ENCODE results near the gene CTXND1. TPM values are rescaled to one million over a fixed set of nuclear protein-coding genes. Genes with fewer than 3 reads are reported as not detected.

The CTXND1 gene
- total RNA-seq, 2 experiments from 2014 or later = not detected

DNA sequence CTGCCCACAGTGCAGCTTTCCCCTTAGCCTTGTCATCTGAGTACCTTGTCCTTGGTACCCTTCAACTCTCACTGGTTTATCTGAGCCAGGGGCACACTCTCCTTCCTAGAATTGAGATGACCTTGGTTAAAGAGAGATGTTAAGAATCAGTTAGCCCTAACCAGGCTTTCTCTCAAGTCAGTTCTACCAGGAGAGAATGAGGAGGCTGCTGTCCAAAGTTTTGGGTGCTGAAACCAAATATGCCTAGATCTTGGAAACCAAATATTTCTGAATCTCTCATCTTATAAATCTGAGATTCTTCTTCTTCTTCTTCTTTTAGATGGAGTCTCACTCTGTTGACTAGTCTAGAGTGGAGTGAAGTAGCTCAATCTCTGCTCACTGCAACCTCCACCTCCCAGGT lies 12.0 kb upstream of the CTXND1 start:
- ChIA-PET POLR2A (interaction anchor here (0.5 kb wide), 1 partner anchor 12 kb away, joined by 5 read pairs; no protein-coding TSS in a partner anchor), CTCF (ENCODE audit: unreplicated experiment) (no interaction called here)
- no peak overlapping the region for H3K4me3 ChIP-seq (ENCODE audit: low read depth, low read length, poor library complexity, severe bottlenecking)
- H2AFZ ChIP-seq (ENCODE audit: low read length) = no peak overlapping the region
- no peak for DNase-seq (ENCODE audit: low spot score)
- H3K9me2 ChIP-seq (ENCODE audit: insufficient read depth, low read length) = no peaks in the 10 kb centered on the region
- H3K4me2 ChIP-seq (ENCODE audit: low read length) = no peak overlapping the region
- H3K79me2 ChIP-seq (ENCODE audit: insufficient read depth, low read depth, low read length) = no peaks in the 10 kb centered on the region
- no peaks in the 10 kb centered on the region for H3K36me3 ChIP-seq (ENCODE audit: insufficient read depth, low read length)
- no TSS peak for BruUV-seq (replicated peaks)
- TF ChIP-seq, protein P1, sequence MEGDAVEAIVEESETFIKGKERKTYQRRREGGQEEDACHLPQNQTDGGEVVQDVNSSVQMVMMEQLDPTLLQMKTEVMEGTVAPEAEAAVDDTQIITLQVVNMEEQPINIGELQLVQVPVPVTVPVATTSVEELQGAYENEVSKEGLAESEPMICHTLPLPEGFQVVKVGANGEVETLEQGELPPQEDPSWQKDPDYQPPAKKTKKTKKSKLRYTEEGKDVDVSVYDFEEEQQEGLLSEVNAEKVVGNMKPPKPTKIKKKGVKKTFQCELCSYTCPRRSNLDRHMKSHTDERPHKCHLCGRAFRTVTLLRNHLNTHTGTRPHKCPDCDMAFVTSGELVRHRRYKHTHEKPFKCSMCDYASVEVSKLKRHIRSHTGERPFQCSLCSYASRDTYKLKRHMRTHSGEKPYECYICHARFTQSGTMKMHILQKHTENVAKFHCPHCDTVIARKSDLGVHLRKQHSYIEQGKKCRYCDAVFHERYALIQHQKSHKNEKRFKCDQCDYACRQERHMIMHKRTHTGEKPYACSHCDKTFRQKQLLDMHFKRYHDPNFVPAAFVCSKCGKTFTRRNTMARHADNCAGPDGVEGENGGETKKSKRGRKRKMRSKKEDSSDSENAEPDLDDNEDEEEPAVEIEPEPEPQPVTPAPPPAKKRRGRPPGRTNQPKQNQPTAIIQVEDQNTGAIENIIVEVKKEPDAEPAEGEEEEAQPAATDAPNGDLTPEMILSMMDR (conservative IDR thresholded peaks at IDR 0.05; ENCODE audit: low read length) = no peak
- no peak for TF ChIP-seq EZH2phosphoT487 (IDR thresholded peaks at IDR 0.05; ENCODE audit: borderline replicate concordance, low read depth, low read length)
- H4K20me1 ChIP-seq (ENCODE audit: insufficient read depth, low read length) = no peaks in the 10 kb centered on the region
- H3K9me3 ChIP-seq (ENCODE audit: low read length) = no peaks in the 10 kb centered on the region
- intact Hi-C loops (cut with micrococcal nuclease; ENCODE audit: unreplicated experiment) = no loop called here
- H3K27ac ChIP-seq (ENCODE audit: low read depth, low read length, poor library complexity, severe bottlenecking) = no peak overlapping the region
- no peaks in the 10 kb centered on the region for H3K4me1 ChIP-seq (ENCODE audit: insufficient read depth, low read length, poor library complexity, severe bottlenecking)

DNA sequence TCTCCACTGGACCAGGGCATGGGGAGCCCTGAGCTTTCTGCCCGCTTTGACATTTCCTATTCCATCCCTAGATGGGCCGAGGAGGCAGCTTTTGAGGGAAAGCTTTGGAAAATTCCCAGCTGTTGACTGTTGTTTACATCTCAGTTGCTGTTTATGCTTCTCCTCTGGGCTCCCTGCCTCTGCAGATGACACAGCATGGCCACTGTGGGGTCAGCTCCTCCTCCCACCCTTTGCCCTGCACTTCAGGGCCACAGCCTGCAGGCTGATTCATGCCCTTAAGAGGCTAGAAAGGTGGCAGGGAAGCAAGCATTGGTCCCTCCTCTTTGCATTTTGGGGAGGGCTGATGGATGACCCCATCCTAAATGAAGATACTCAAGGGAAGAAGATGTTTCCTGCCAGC lies 8.5 kb upstream of the CTXND1 start:
- no peaks in the 10 kb centered on the region for H3K9me2 ChIP-seq (ENCODE audit: insufficient read depth, low read length)
- no peak for DNase-seq (ENCODE audit: low spot score)
- no peak overlapping the region for H3K27ac ChIP-seq (ENCODE audit: low read depth, low read length, poor library complexity, severe bottlenecking)
- intact Hi-C loops (cut with micrococcal nuclease; ENCODE audit: unreplicated experiment) = no loop called here
- no peak overlapping the region for H2AFZ ChIP-seq (ENCODE audit: low read length)
- CTCF ChIA-PET (ENCODE audit: unreplicated experiment) = no interaction called here
- H3K36me3 ChIP-seq (ENCODE audit: insufficient read depth, low read length) = no peaks in the 10 kb centered on the region
- H3K79me2 ChIP-seq (ENCODE audit: insufficient read depth, low read depth, low read length) = no peaks in the 10 kb centered on the region
- BruUV-seq (replicated peaks) = no TSS peak
- POLR2A ChIA-PET = no interaction called here
- H3K4me1 ChIP-seq (ENCODE audit: insufficient read depth, low read length, poor library complexity, severe bottlenecking) = no peaks in the 10 kb centered on the region
- no peaks in the 10 kb centered on the region for H3K9me3 ChIP-seq (ENCODE audit: low read length)
- H3K4me2 ChIP-seq (ENCODE audit: low read length) = no peak overlapping the region
- TF ChIP-seq EZH2phosphoT487 (IDR thresholded peaks at IDR 0.05; ENCODE audit: borderline replicate concordance, low read depth, low read length) = no peak
- TF ChIP-seq, protein P1 (conservative IDR thresholded peaks at IDR 0.05; ENCODE audit: low read length) = no peak
- H4K20me1 ChIP-seq (ENCODE audit: insufficient read depth, low read length) = no peaks in the 10 kb centered on the region
- no peak overlapping the region for H3K4me3 ChIP-seq (ENCODE audit: low read depth, low read length, poor library complexity, severe bottlenecking)

DNA sequence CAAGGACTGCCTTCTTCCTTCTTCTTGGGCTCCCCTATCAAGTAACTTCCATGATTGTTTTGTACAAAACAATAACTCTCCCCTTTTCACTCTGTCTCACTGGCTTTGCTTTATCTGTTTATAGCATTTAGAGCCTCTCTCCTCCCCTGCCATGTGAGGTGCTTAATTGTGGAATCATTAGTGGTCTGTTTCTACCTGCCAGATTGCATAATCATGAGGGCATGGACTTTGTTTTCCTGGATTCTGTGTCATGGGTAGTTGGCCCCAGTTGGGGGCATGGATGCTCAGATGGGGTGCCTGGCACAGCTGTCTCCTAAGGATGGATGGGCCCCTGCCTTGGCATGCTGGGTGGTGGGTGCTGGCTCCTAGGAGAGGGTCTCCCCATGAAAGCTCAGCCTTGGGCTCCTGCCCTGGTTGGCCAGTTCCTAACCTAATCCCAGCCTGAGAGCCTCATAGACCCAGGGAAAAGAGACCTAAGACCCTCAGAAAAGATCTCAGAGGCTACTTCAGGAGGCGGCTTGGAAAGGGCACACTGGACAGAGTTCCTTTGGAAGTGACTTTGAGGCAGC lies 8.0 kb upstream of the CTXND1 start:
- Histone ChIP-seq H3K9me3 (ENCODE audit: low read length) (no peaks in the 10 kb centered on the region), H3K79me2 (ENCODE audit: insufficient read depth, low read depth, low read length) (no peaks in the 10 kb centered on the region), H3K4me2 (ENCODE audit: low read length) (no peak overlapping the region), H3K36me3 (ENCODE audit: insufficient read depth, low read length) (no peaks in the 10 kb centered on the region), H3K9me2 (ENCODE audit: insufficient read depth, low read length) (no peaks in the 10 kb centered on the region), H4K20me1 (ENCODE audit: insufficient read depth, low read length) (no peaks in the 10 kb centered on the region), H3K4me1 (ENCODE audit: insufficient read depth, low read length, poor library complexity, severe bottlenecking) (no peaks in the 10 kb centered on the region), H3K27ac (ENCODE audit: low read depth, low read length, poor library complexity, severe bottlenecking) (no peak overlapping the region), H3K4me3 (ENCODE audit: low read depth, low read length, poor library complexity, severe bottlenecking) (no peak overlapping the region), H2AFZ (ENCODE audit: low read length) (no peak overlapping the region)
- POLR2A ChIA-PET = no interaction called here
- intact Hi-C loops (cut with micrococcal nuclease; ENCODE audit: unreplicated experiment) = no loop called here
- CTCF ChIA-PET (ENCODE audit: unreplicated experiment) = no interaction called here
- no peak for TF ChIP-seq EZH2phosphoT487 (IDR thresholded peaks at IDR 0.05; ENCODE audit: borderline replicate concordance, low read depth, low read length)
- TF ChIP-seq, protein P1 (conservative IDR thresholded peaks at IDR 0.05; ENCODE audit: low read length) = no peak
- DNase-seq (ENCODE audit: low spot score) = no peak
- BruUV-seq (replicated peaks) = no TSS peak

Measured in OCI-LY7 (cell line).